HG03064 (cell line): ENCODE results near the gene PER2.

Experiments used
- ATAC-seq: cut with Tn5 transposase; IDR thresholded peaks from one replicate; pipeline ENCODE4 v1.9.1; 2021; ENCODE audit warnings: low read depth; ENCODE audit not compliant: unreplicated experiment

The PER2 gene

GRCh38 chr2:238270606-238271005 lies 17.8 kb downstream of the PER2 start:
- ATAC-seq = no peak

GRCh38 chr2:238269741-238270140 lies 18.7 kb downstream of the PER2 start:
- ATAC-seq = no peak

GRCh38 chr2:238267884-238268680 lies 20.3 kb downstream of the PER2 start:
- ATAC-seq = no peak

GRCh38 chr2:238267341-238267710 lies 21.1 kb downstream of the PER2 start:
- ATAC-seq = no peak

GRCh38 chr2:238265605-238266004 lies 22.8 kb downstream of the PER2 start:
- ATAC-seq = no peak

GRCh38 chr2:238264072-238264460 lies 24.3 kb downstream of the PER2 start:
- no peak for ATAC-seq

GRCh38 chr2:238263204-238264071 lies 25.0 kb downstream of the PER2 start:
- no peak for ATAC-seq

GRCh38 chr2:238262496-238263122 lies 25.8 kb downstream of the PER2 start:
- ATAC-seq = no peak

- no peak for ATAC-seq
Observed at GRCh38 chr2:238261718-238262375, 26.6 kb downstream of the PER2 start.

GRCh38 chr2:238260883-238261282 lies 27.5 kb downstream of the PER2 start:
- ATAC-seq = no peak

- ATAC-seq = no peak
Observed at GRCh38 chr2:238259061-238260020, 29.1 kb downstream of the PER2 start.

GRCh38 chr2:238257786-238258700 lies 30.4 kb downstream of the PER2 start:
- no peak for ATAC-seq

GRCh38 chr2:238256594-238257104 lies 31.8 kb downstream of the PER2 start:
- no peak for ATAC-seq

GRCh38 chr2:238256111-238256510 lies 32.3 kb downstream of the PER2 start:
- no peak for ATAC-seq

- no peak for ATAC-seq
Observed at GRCh38 chr2:238255636-238256035, 32.8 kb downstream of the PER2 start.

- ATAC-seq = no peak
Observed at GRCh38 chr2:238255151-238255551, 33.3 kb downstream of the PER2 start.

- no peak for ATAC-seq
Observed at GRCh38 chr2:238254095-238254723, 34.2 kb downstream of the PER2 start.
